Type B pancreatic cell (in vitro differentiated cells): ENCODE measurements around the gene ADCYAP1R1. TPM values are rescaled to one million over a fixed set of nuclear protein-coding genes. Genes with fewer than 3 reads are reported as not detected.

ENCODE experiments used
- DNase-seq: peaks from one replicate; pipeline ENCODE4 v3.0.0; 2021; ENCODE audit warnings: mixed read lengths; ENCODE audit not compliant: unreplicated experiment; ENCODE audit errors: extremely low spot score
- H3K27ac Mint-ChIP-seq: 2 replicates; pipeline ENCODE4 v1.8.0; 2021; ENCODE audit warnings: mild to moderate bottlenecking, mixed read lengths
- H3K27me3 Mint-ChIP-seq: 2 replicates; pipeline ENCODE4 v1.8.0; 2021; ENCODE audit warnings: mixed read lengths
- H3K36me3 Mint-ChIP-seq: 2 replicates; pipeline ENCODE4 v1.8.0; 2021; ENCODE audit warnings: mixed read lengths
- H3K4me1 Mint-ChIP-seq: one replicate; pipeline ENCODE4 v1.8.0; 2021; ENCODE audit warnings: mixed read lengths; ENCODE audit not compliant: unreplicated experiment
- H3K4me3 Mint-ChIP-seq: 2 replicates; pipeline ENCODE4 v1.8.0; 2021; ENCODE audit warnings: mild to moderate bottlenecking, mixed read lengths
- H3K9me3 Mint-ChIP-seq: 2 replicates; pipeline ENCODE4 v1.8.0; 2021; ENCODE audit warnings: mixed read lengths
- CTCF ChIP-seq: fragments of 200-600 bp; sonication (generic); conservative IDR thresholded peaks from 2 replicates; pipeline ENCODE4 v1.5.0; 2021; ENCODE audit warnings: antibody characterized with exemption, mild to moderate bottlenecking
- long read RNA-seq: library from polyadenylated mRNA; unstranded; transcript quantifications from one replicate; pipeline ENCODE4 v2.0.0, GENCODE V29; 2020
- total RNA-seq: library from RNA; stranded (reverse); gene quantifications from 2 replicates; pipeline ENCODE4 v1.2.1, GENCODE V29; 2021; ENCODE audit warnings: low replicate concordance

ADCYAP1R1 gene
- 0.24 and 2.8 TPM in 2 replicates for total RNA-seq
- long read RNA-seq, result 0 reads

- Mint-ChIP-seq H3K4me1 (peaks cover 5% of the 10 kb centered on the region), H3K27ac (no peak within 1 kb of the TSS), H3K36me3 (no peaks in the 10 kb centered on the region), H3K27me3 (peaks cover 77% of the 10 kb centered on the region), H3K9me3 (no peaks in the 10 kb centered on the region), H3K4me3 (peak within 1 kb of the TSS; percentile 86)
- TF ChIP-seq CTCF, result peak; percentile 57
- no peak for DNase-seq
Observed at GRCh38 chr7:31051598-31052486, at the start of gene ADCYAP1R1. TSS of gene ADCYAP1R1 (plus strand) at chr7:31052308. CDS start at chr7:31063265, 10,957 bp downstream.

GRCh38 chr7:31003097-31003496 lies 49.0 kb upstream of the ADCYAP1R1 start:
- no peak for TF ChIP-seq CTCF
- DNase-seq, result no peak
- Mint-ChIP-seq H3K4me3 (no peak overlapping the region), H3K27ac (no peak overlapping the region), H3K4me1 (peaks cover 18% of the 10 kb centered on the region), H3K36me3 (no peaks in the 10 kb centered on the region), H3K27me3 (peaks cover 20% of the 10 kb centered on the region), H3K9me3 (no peaks in the 10 kb centered on the region)

- TF ChIP-seq CTCF, result no peak
- Mint-ChIP-seq H3K36me3 (no peaks in the 10 kb centered on the region), H3K27ac (no peak overlapping the region), H3K9me3 (no peaks in the 10 kb centered on the region), H3K4me3 (no peak overlapping the region), H3K27me3 (peaks cover 26% of the 10 kb centered on the region), H3K4me1 (peaks cover 18% of the 10 kb centered on the region)
- DNase-seq, result no peak
Observed at GRCh38 chr7:31003721-31004120, 48.4 kb upstream of the ADCYAP1R1 start.

- Mint-ChIP-seq H3K4me3 (no peak overlapping the region), H3K27me3 (peaks cover 32% of the 10 kb centered on the region), H3K9me3 (no peaks in the 10 kb centered on the region), H3K36me3 (no peaks in the 10 kb centered on the region), H3K27ac (no peak overlapping the region), H3K4me1 (peaks cover 18% of the 10 kb centered on the region)
- DNase-seq, result no peak
- TF ChIP-seq CTCF, result no peak
Observed at GRCh38 chr7:31004393-31004792, 47.7 kb upstream of the ADCYAP1R1 start.

GRCh38 chr7:31006857-31007256 lies 45.3 kb upstream of the ADCYAP1R1 start:
- Mint-ChIP-seq H3K36me3 (no peaks in the 10 kb centered on the region), H3K27me3 (peaks cover 38% of the 10 kb centered on the region), H3K27ac (no peak overlapping the region), H3K4me1 (peaks cover 7% of the 10 kb centered on the region), H3K9me3 (peaks cover 8% of the 10 kb centered on the region), H3K4me3 (no peak overlapping the region)
- TF ChIP-seq CTCF, result no peak
- DNase-seq, result no peak
